Large intestine (tissue), 3 donors: ENCODE data around the gene SHB. TPM values are rescaled to one million over a fixed set of nuclear protein-coding genes. Genes with fewer than 3 reads are reported as not detected.

Experiments
- DNase-seq, 2 donors: peaks; one replicate each; pipeline versions ENCODE4 v3.0.0 to v3.0.0-alpha.2; 2013
- H3K27ac ChIP-seq: one replicate; pipeline ENCODE4 v1.5.1; 2013; ENCODE audit warnings: low read length
- H3K27me3 ChIP-seq: 2 replicates; pipeline ENCODE4 v1.6.1; 2013; ENCODE audit warnings: low read length; ENCODE audit not compliant: control insufficient read depth, insufficient read depth
- H3K36me3 ChIP-seq: 2 replicates; pipeline ENCODE4 v1.6.1; 2013; ENCODE audit warnings: low read length; ENCODE audit not compliant: control insufficient read depth, insufficient read depth
- H3K4me1 ChIP-seq: one replicate; pipeline ENCODE4 v1.6.1; 2013; ENCODE audit warnings: low read length; ENCODE audit not compliant: control insufficient read depth, insufficient read depth
- H3K4me3 ChIP-seq: one replicate; pipeline ENCODE4 v1.5.1; 2013; ENCODE audit warnings: low read length
- H3K9me3 ChIP-seq: one replicate; pipeline ENCODE4 v1.6.1; 2013; ENCODE audit warnings: mild to moderate bottlenecking, low read depth, low read length, moderate library complexity; ENCODE audit not compliant: control insufficient read depth
- WGBS: methylation state at CpG from one replicate; pipeline ENCODE4 v1.1.5; 2013; ENCODE audit warnings: low lambda C conversion rate; ENCODE audit not compliant: insufficient coverage; 5-methylcytosine and 5-hydroxymethylcytosine counted together
- polyA plus RNA-seq: library from polyadenylated mRNA; unstranded; fragments of 120-200 nt; gene quantifications from one replicate; pipeline ENCODE4 v1.2.1, GENCODE V29; 2013

The SHB gene
- polyA plus RNA-seq, 1 donor, result 17.8 TPM

- H3K27me3 ChIP-seq, result no peaks in the 10 kb centered on the region
- DNase-seq, result peak in 1 of 2 donors; percentile 62
- no peaks in the 10 kb centered on the region for H3K36me3 ChIP-seq
- no peaks in the 10 kb centered on the region for H3K9me3 ChIP-seq
- H3K27ac ChIP-seq, result peak overlapping the region; percentile 50
- H3K4me3 ChIP-seq, result no peak overlapping the region
- H3K4me1 ChIP-seq, result peaks cover 19% of the 10 kb centered on the region
- WGBS, result 50% methylated on average over 1 of the region's 3 CpGs
These were observed 38.4 kb upstream of the SHB start for GRCh38 chr9:38107405-38107804.

- no peak for DNase-seq
- H3K36me3 ChIP-seq, result no peaks in the 10 kb centered on the region
- H3K27ac ChIP-seq, result no peak overlapping the region
- no peaks in the 10 kb centered on the region for H3K9me3 ChIP-seq
- WGBS, result 14% methylated on average over 1 of the region's 3 CpGs
- peaks cover 19% of the 10 kb centered on the region for H3K4me1 ChIP-seq
- no peaks in the 10 kb centered on the region for H3K27me3 ChIP-seq
- no peak overlapping the region for H3K4me3 ChIP-seq
These were observed 37.5 kb upstream of the SHB start for GRCh38 chr9:38106488-38106887.

GRCh38 chr9:38103340-38103739 is 34.3 kb upstream of the SHB start:
- Histone ChIP-seq H3K4me3 (no peak overlapping the region), H3K4me1 (peaks cover 14% of the 10 kb centered on the region), H3K36me3 (no peaks in the 10 kb centered on the region), H3K9me3 (no peaks in the 10 kb centered on the region), H3K27me3 (no peaks in the 10 kb centered on the region), H3K27ac (no peak overlapping the region)
- WGBS, result 100% methylated on average over 1 of the region's 2 CpGs
- DNase-seq, result no peak

- Histone ChIP-seq H3K4me3 (no peak overlapping the region), H3K9me3 (no peaks in the 10 kb centered on the region), H3K27ac (no peak overlapping the region), H3K27me3 (no peaks in the 10 kb centered on the region), H3K4me1 (no peaks in the 10 kb centered on the region), H3K36me3 (no peaks in the 10 kb centered on the region)
- WGBS, result no CpG with 5 or more reads among the region's 5 CpGs
- no peak for DNase-seq
These were observed 32.4 kb upstream of the SHB start for GRCh38 chr9:38101423-38101822.

GRCh38 chr9:38096238-38096805 is 27.3 kb upstream of the SHB start:
- Histone ChIP-seq H3K36me3 (no peaks in the 10 kb centered on the region), H3K27ac (no peak overlapping the region), H3K27me3 (no peaks in the 10 kb centered on the region), H3K4me1 (no peaks in the 10 kb centered on the region), H3K4me3 (no peak overlapping the region), H3K9me3 (no peaks in the 10 kb centered on the region)
- DNase-seq, result no peak
- no CpG with 5 or more reads among the region's 5 CpGs for WGBS

- Histone ChIP-seq H3K36me3 (no peaks in the 10 kb centered on the region), H3K4me1 (no peaks in the 10 kb centered on the region), H3K4me3 (no peak overlapping the region), H3K27me3 (no peaks in the 10 kb centered on the region), H3K27ac (no peak overlapping the region), H3K9me3 (no peaks in the 10 kb centered on the region)
- no CpG with 5 or more reads among the region's 4 CpGs for WGBS
- no peak for DNase-seq
These were observed 25.1 kb upstream of the SHB start for GRCh38 chr9:38094165-38094564.

- H3K27me3 ChIP-seq, result no peaks in the 10 kb centered on the region
- no peaks in the 10 kb centered on the region for H3K9me3 ChIP-seq
- no peak for DNase-seq
- H3K4me1 ChIP-seq, result no peaks in the 10 kb centered on the region
- H3K36me3 ChIP-seq, result no peaks in the 10 kb centered on the region
- H3K27ac ChIP-seq, result no peak overlapping the region
- no peak overlapping the region for H3K4me3 ChIP-seq
- no CpG with 5 or more reads among the region's 2 CpGs for WGBS
These were observed 23.6 kb upstream of the SHB start for GRCh38 chr9:38092656-38093055.

- Histone ChIP-seq H3K4me1 (no peaks in the 10 kb centered on the region), H3K9me3 (no peaks in the 10 kb centered on the region), H3K27me3 (no peaks in the 10 kb centered on the region), H3K4me3 (no peak overlapping the region), H3K36me3 (no peaks in the 10 kb centered on the region), H3K27ac (no peak overlapping the region)
- no peak for DNase-seq
- WGBS, result no CpG with 5 or more reads among the region's 5 CpGs
These were observed 23.1 kb upstream of the SHB start for GRCh38 chr9:38092200-38092524.

GRCh38 chr9:38091310-38092199 is 22.5 kb upstream of the SHB start:
- H3K27me3 ChIP-seq, result no peaks in the 10 kb centered on the region
- DNase-seq, result no peak
- H3K27ac ChIP-seq, result no peak overlapping the region
- no peaks in the 10 kb centered on the region for H3K4me1 ChIP-seq
- no peak overlapping the region for H3K4me3 ChIP-seq
- no peaks in the 10 kb centered on the region for H3K36me3 ChIP-seq
- 100% methylated on average over 1 of the region's 7 CpGs for WGBS
- no peaks in the 10 kb centered on the region for H3K9me3 ChIP-seq

GRCh38 chr9:38090170-38090569 is 21.1 kb upstream of the SHB start:
- H3K9me3 ChIP-seq, result no peaks in the 10 kb centered on the region
- WGBS, result 80% methylated on average over 3 of the region's 9 CpGs
- no peaks in the 10 kb centered on the region for H3K36me3 ChIP-seq
- DNase-seq, result no peak
- H3K27me3 ChIP-seq, result no peaks in the 10 kb centered on the region
- H3K4me1 ChIP-seq, result no peaks in the 10 kb centered on the region
- no peak overlapping the region for H3K27ac ChIP-seq
- no peak overlapping the region for H3K4me3 ChIP-seq
